K562 (cell line): ENCODE results near the gene PCDH9.

Experiments
- CTCF ChIP-seq, 3 experiments: IDR thresholded peaks in 2 of 3; conservative IDR thresholded peaks in 1 of 3; 2 replicates each; pipeline ENCODE4 v1.5.1; 2011 to 2012; ENCODE audit warnings: low read length in 3 of 3, mild to moderate bottlenecking in 3 of 3, control low read depth in 2 of 3, improper control_type of control experiment in 1 of 3, inconsistent platforms in 1 of 3, low read depth in 1 of 3, mixed read lengths in 1 of 3, moderate library complexity in 1 of 3; ENCODE audit not compliant: insufficient read depth in 2 of 3
- DNMT1 ChIP-seq: fragments of 450-650 bp; IDR thresholded peaks from 2 replicates; pipeline ENCODE4 v1.6.1; 2016; ENCODE audit warnings: antibody characterized with exemption, mild to moderate bottlenecking
- E2F6 ChIP-seq, 2 experiments: IDR thresholded peaks; 2 replicates each; pipeline ENCODE4 v1.6.1; 2011; ENCODE audit warnings: borderline replicate concordance in 1 of 2, control low read depth in 1 of 2, low read depth in 1 of 2, low read length in 1 of 2, mild to moderate bottlenecking in 1 of 2, mixed read lengths in 1 of 2, moderate library complexity in 1 of 2; ENCODE audit not compliant: insufficient read depth in 1 of 2, insufficient read length in 1 of 2, poor library complexity in 1 of 2, severe bottlenecking in 1 of 2; ENCODE audit errors: extremely low read depth in 1 of 2
- MAX ChIP-seq: sonication (generic); formaldehyde crosslinking; IDR thresholded peaks from 2 replicates; pipeline ENCODE4 v1.9.0; 2022; ENCODE audit warnings: mild to moderate bottlenecking, missing genetic modification reagents
- MLLT1 ChIP-seq, 2 experiments: fragments of 450-650 bp; IDR thresholded peaks; 2 replicates each; pipeline ENCODE4 v1.6.1; 2016
- MXI1 ChIP-seq: IDR thresholded peaks from 2 replicates; pipeline ENCODE4 v1.6.1; 2011; ENCODE audit warnings: low read depth, mild to moderate bottlenecking, improper control_type of control experiment, low read length
- POLR2A ChIP-seq: fragments of 450-650 bp; conservative IDR thresholded peaks from 2 replicates; pipeline ENCODE4 v1.6.1; 2016
- RAD21 ChIP-seq, 2 experiments: fragments of 250-450 bp in 1 of 2; fragments of 450-650 bp in 1 of 2; sonication (Bioruptor Pico) in 1 of 2; formaldehyde crosslinking in 1 of 2; IDR thresholded peaks in 1 of 2; conservative IDR thresholded peaks in 1 of 2; 2 replicates each; pipeline versions ENCODE4 v1.4.0 to v1.8.0; 2020 to 2022; ENCODE audit warnings: mild to moderate bottlenecking in 2 of 2, moderate library complexity in 1 of 2
- RBM25 ChIP-seq: fragments of 200-400 bp; formaldehyde crosslinking; IDR thresholded peaks from 2 replicates; pipeline ENCODE4 v1.6.1; 2018; ENCODE audit warnings: low read length, low read depth, moderate library complexity; ENCODE audit not compliant: severe bottlenecking
- SAP30 ChIP-seq: fragments of 200-600 bp; sonication (generic); IDR thresholded peaks from 2 replicates; pipeline ENCODE4 v1.6.1; 2012; ENCODE audit warnings: borderline replicate concordance, low read depth, mild to moderate bottlenecking, moderate library complexity, low read length, control low read depth, inconsistent platforms; ENCODE audit not compliant: insufficient read depth, poor library complexity, severe bottlenecking
- SIN3B ChIP-seq: fragments of 450-650 bp; IDR thresholded peaks from 2 replicates; pipeline ENCODE4 v1.6.1; 2017; ENCODE audit warnings: low read depth, mild to moderate bottlenecking, moderate library complexity
- TAF1 ChIP-seq: IDR thresholded peaks from 2 replicates; pipeline ENCODE4 v1.6.1; 2011; ENCODE audit warnings: mild to moderate bottlenecking, low read length, moderate library complexity; ENCODE audit not compliant: insufficient read depth, control insufficient read depth, severe bottlenecking; ENCODE audit errors: extremely low read depth

- TF ChIP-seq E2F6 (IDR thresholded peaks at IDR 0.05; ENCODE audit: borderline replicate concordance in 1 of 2, extremely low read depth in 1 of 2, insufficient read depth in 1 of 2, insufficient read length in 1 of 2, low read depth in 1 of 2, low read length in 1 of 2, poor library complexity in 1 of 2, severe bottlenecking in 1 of 2) (no peak), RAD21 (CRISPR knock-in tag; conservative IDR thresholded peaks at IDR 0.05 in 1 of 2, IDR thresholded peaks at IDR 0.05 in 1 of 2) (no peak), TAF1 (no peak), CTCF (IDR thresholded peaks at IDR 0.05 in 2 of 3, conservative IDR thresholded peaks at IDR 0.05 in 1 of 3; ENCODE audit: insufficient read depth in 2 of 3, low read depth in 1 of 3, low read length in 3 of 3) (no peak), SIN3B (no peak), MXI1 (no peak), MLLT1 (IDR thresholded peaks at IDR 0.05) (no peak), DNMT1 (no peak), RBM25 (no peak), POLR2A (no peak), MAX (no peak), SAP30 (no peak)
Observed at GRCh38 chr13:66673401-66673800, 556.7 kb downstream of the PCDH9 start.
